HepG2 (cell line): Measurements from ENCODE around the gene TLE1. TPM values are rescaled to one million over a fixed set of nuclear protein-coding genes. Genes with fewer than 3 reads are reported as not detected.

Source experiments
- AHR ChIP-seq: IDR thresholded peaks from 2 replicates; pipeline ENCODE4 v1.6.1; 2018; ENCODE audit warnings: missing genetic modification reagents, missing compliant biosample characterization
- ARID5B ChIP-seq: IDR thresholded peaks from 2 replicates; pipeline ENCODE4 v1.4.0; 2020; ENCODE audit warnings: mild to moderate bottlenecking, missing genetic modification reagents
- DMAP1 ChIP-seq: IDR thresholded peaks from 2 replicates; pipeline ENCODE4 v1.6.1; 2016
- EZH2 ChIP-seq: conservative IDR thresholded peaks from 2 replicates; pipeline ENCODE4 v1.6.1; 2012; ENCODE audit warnings: mild to moderate bottlenecking, low read depth, low read length, moderate library complexity
- FLYWCH1 ChIP-seq: sonication (generic); formaldehyde crosslinking; IDR thresholded peaks from 2 replicates; pipeline ENCODE4 v1.8.1; 2023; ENCODE audit warnings: mild to moderate bottlenecking, missing genetic modification reagents
- HNRNPH1 ChIP-seq: fragments of 200-400 bp; formaldehyde crosslinking; optimal IDR thresholded peaks from 2 replicates; pipeline ENCODE3; 2017; ENCODE audit warnings: mild to moderate bottlenecking, low read depth, low read length
- NFIB ChIP-seq: sonication (generic); formaldehyde crosslinking; IDR thresholded peaks from 2 replicates; pipeline ENCODE4 v1.9.0; 2021; ENCODE audit warnings: missing genetic modification reagents, mild to moderate bottlenecking, borderline replicate concordance
- SOX13 ChIP-seq, 3 experiments: fragments of 450-650 bp in 1 of 3; sonication (generic) in 1 of 3; formaldehyde crosslinking in 1 of 3; IDR thresholded peaks in 2 of 3; conservative IDR thresholded peaks in 1 of 3; 2 replicates each; pipeline versions ENCODE4 v1.5.0 to v1.6.1; 2016 to 2020; ENCODE audit warnings: antibody characterized with exemption in 1 of 3, mild to moderate bottlenecking in 1 of 3, missing compliant biosample characterization in 1 of 3, missing genetic modification reagents in 1 of 3, moderate library complexity in 1 of 3
- SUZ12 ChIP-seq: fragments of 150-350 bp; IDR thresholded peaks from 2 replicates; pipeline ENCODE4 v1.6.1; 2014; ENCODE audit warnings: low read depth, low read length
- TBX3 ChIP-seq: fragments of 450-650 bp; IDR thresholded peaks from 2 replicates; pipeline ENCODE4 v1.6.1; 2017; ENCODE audit warnings: antibody characterized with exemption, mild to moderate bottlenecking, inconsistent platforms, borderline replicate concordance
- ZNF235 ChIP-seq: sonication (generic); formaldehyde crosslinking; IDR thresholded peaks from 2 replicates; pipeline ENCODE4 v1.8.1; 2023; ENCODE audit warnings: mild to moderate bottlenecking, missing genetic modification reagents, borderline replicate concordance
- ZNF251 ChIP-seq: sonication (generic); formaldehyde crosslinking; IDR thresholded peaks from 2 replicates; pipeline ENCODE4 v1.9.0; 2021; ENCODE audit warnings: mild to moderate bottlenecking, missing genetic modification reagents
- ZNF335 ChIP-seq: sonication (generic); formaldehyde crosslinking; IDR thresholded peaks from 2 replicates; pipeline ENCODE4 v1.4.0; 2020; ENCODE audit warnings: missing genetic modification reagents
- ZNF567 ChIP-seq: sonication (generic); formaldehyde crosslinking; IDR thresholded peaks from 2 replicates; pipeline ENCODE4 v1.8.1; 2023; ENCODE audit warnings: mild to moderate bottlenecking, missing genetic modification reagents, borderline replicate concordance
- ZNF639 ChIP-seq: conservative IDR thresholded peaks from 2 replicates; pipeline ENCODE4 v1.6.1; 2018; ENCODE audit warnings: missing genetic modification reagents
- polyA plus RNA-seq, 8 experiments: library from polyadenylated mRNA; depleted of rRNA in 3 of 8; stranded (reverse) in 7 of 8; unstranded in 1 of 8; fragments of >200 nt; fragmentation: Illumina TruSeq in 4 of 8; extraction: Trizol in 4 of 8; gene quantifications; 2 replicates each; pipeline versions ENCODE4 v1.2.1 to v1.2.3, GENCODE V29; 2011 to 2016; ENCODE audit warnings: low read depth in 4 of 8, missing spikeins in 1 of 8, mixed read lengths in 1 of 8; ENCODE audit not compliant: insufficient read depth in 1 of 8
- total RNA-seq, 5 experiments: library from RNA; depleted of rRNA; stranded (reverse); fragments of >200 nt; fragmentation: Illumina TruSeq; extraction: Trizol; gene quantifications; 2 replicates each; pipeline ENCODE4 v1.2.3, GENCODE V29; 2016; ENCODE audit warnings: low read depth in 1 of 5
- TF ChIP-seq, protein P1 (sequence below): sonication (generic); formaldehyde crosslinking; IDR thresholded peaks from 2 replicates; pipeline ENCODE4 v1.5.0; 2020; ENCODE audit warnings: missing genetic modification reagents, mild to moderate bottlenecking, borderline replicate concordance
- TF ChIP-seq, protein P2 (sequence below): sonication (generic); formaldehyde crosslinking; IDR thresholded peaks from 2 replicates; pipeline ENCODE4 v1.4.0; 2020; ENCODE audit warnings: mild to moderate bottlenecking, missing genetic modification reagents
- TF ChIP-seq, protein P3 (sequence below): sonication (generic); formaldehyde crosslinking; IDR thresholded peaks from 2 replicates; pipeline ENCODE4 v1.5.0; 2020; ENCODE audit warnings: mild to moderate bottlenecking, missing genetic modification reagents, borderline replicate concordance

TLE1 gene
- total and polyA plus RNA-seq, 2 of the 13 experiments (the other 11 are each of a cell fraction or from before 2014, with no cell fraction given), result 35.9 to 109 TPM

GRCh38 chr9:81535542-81536241 lies 153.7 kb downstream of the TLE1 start (continued):
- TF ChIP-seq HNRNPH1, result no peak
- TF ChIP-seq TBX3, result peak; percentile 74; the same call in 1 of the 2 replicates
- no peak for TF ChIP-seq FLYWCH1 (CRISPR knock-in tag)
- TF ChIP-seq NFIB (CRISPR knock-in tag), result no peak
- no peak for TF ChIP-seq AHR (CRISPR knock-in tag)
- peak; percentile 40; the same call in 1 of the 2 replicates for TF ChIP-seq DMAP1 (CRISPR knock-in tag)
- TF ChIP-seq, protein P1, sequence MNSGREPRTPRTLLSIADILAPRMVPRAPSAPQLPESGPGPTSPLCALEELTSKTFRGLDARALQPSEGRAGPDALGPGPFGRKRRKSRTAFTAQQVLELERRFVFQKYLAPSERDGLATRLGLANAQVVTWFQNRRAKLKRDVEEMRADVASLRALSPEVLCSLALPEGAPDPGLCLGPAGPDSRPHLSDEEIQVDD (CRISPR knock-in tag), result no peak
- no peak for TF ChIP-seq SUZ12
- TF ChIP-seq ZNF335, result 0 out of 2 replicates have a peak, but pooled peaks have one; percentile 61
- no peak for TF ChIP-seq ZNF235 (CRISPR knock-in tag)
- TF ChIP-seq SOX13 (IDR thresholded peaks at IDR 0.05), result peak; percentile 64; the same call in 1 of the 2 replicates
- TF ChIP-seq SOX13 (CRISPR knock-in tag; conservative IDR thresholded peaks at IDR 0.05 in 1 of 2, IDR thresholded peaks at IDR 0.05 in 1 of 2), result peak in 1 of 2 experiments; percentile 97; a peak in 2 of 4 replicates
- TF ChIP-seq, protein P2, sequence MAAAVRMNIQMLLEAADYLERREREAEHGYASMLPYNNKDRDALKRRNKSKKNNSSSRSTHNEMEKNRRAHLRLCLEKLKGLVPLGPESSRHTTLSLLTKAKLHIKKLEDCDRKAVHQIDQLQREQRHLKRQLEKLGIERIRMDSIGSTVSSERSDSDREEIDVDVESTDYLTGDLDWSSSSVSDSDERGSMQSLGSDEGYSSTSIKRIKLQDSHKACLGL, result no peak
- no peak for TF ChIP-seq ZNF251 (CRISPR knock-in tag)
- TF ChIP-seq ZNF639 (CRISPR knock-in tag), result no peak
- TF ChIP-seq ZNF567, result no peak
- TF ChIP-seq ARID5B (CRISPR knock-in tag), result peak; percentile 99
- no peak for TF ChIP-seq EZH2
- TF ChIP-seq, protein P3, sequence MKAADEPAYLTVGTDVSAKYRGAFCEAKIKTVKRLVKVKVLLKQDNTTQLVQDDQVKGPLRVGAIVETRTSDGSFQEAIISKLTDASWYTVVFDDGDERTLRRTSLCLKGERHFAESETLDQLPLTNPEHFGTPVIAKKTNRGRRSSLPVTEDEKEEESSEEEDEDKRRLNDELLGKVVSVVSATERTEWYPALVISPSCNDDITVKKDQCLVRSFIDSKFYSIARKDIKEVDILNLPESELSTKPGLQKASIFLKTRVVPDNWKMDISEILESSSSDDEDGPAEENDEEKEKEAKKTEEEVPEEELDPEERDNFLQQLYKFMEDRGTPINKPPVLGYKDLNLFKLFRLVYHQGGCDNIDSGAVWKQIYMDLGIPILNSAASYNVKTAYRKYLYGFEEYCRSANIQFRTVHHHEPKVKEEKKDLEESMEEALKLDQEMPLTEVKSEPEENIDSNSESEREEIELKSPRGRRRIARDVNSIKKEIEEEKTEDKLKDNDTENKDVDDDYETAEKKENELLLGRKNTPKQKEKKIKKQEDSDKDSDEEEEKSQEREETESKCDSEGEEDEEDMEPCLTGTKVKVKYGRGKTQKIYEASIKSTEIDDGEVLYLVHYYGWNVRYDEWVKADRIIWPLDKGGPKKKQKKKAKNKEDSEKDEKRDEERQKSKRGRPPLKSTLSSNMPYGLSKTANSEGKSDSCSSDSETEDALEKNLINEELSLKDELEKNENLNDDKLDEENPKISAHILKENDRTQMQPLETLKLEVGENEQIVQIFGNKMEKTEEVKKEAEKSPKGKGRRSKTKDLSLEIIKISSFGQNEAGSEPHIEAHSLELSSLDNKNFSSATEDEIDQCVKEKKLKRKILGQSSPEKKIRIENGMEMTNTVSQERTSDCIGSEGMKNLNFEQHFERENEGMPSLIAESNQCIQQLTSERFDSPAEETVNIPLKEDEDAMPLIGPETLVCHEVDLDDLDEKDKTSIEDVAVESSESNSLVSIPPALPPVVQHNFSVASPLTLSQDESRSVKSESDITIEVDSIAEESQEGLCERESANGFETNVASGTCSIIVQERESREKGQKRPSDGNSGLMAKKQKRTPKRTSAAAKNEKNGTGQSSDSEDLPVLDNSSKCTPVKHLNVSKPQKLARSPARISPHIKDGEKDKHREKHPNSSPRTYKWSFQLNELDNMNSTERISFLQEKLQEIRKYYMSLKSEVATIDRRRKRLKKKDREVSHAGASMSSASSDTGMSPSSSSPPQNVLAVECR (CRISPR knock-in tag), result peak; percentile 38; the same call in 1 of the 2 replicates
